C4-2B (cell line): ENCODE results near the gene NFIA.

Source experiments
- CTCF ChIP-seq: fragments of 450-650 bp; conservative IDR thresholded peaks from 2 replicates; pipeline ENCODE4 v1.5.1; 2017; ENCODE audit warnings: mild to moderate bottlenecking
- ZFX ChIP-seq: fragments of 450-650 bp; IDR thresholded peaks from 2 replicates; pipeline ENCODE4 v1.6.1; 2017

GRCh38 chr1:61109158-61109557 is 26.8 kb downstream of the NFIA start:
- TF ChIP-seq CTCF (no peak), ZFX (no peak)
